ENCODE data around the gene GPR176.

Gene GPR176

DNA sequence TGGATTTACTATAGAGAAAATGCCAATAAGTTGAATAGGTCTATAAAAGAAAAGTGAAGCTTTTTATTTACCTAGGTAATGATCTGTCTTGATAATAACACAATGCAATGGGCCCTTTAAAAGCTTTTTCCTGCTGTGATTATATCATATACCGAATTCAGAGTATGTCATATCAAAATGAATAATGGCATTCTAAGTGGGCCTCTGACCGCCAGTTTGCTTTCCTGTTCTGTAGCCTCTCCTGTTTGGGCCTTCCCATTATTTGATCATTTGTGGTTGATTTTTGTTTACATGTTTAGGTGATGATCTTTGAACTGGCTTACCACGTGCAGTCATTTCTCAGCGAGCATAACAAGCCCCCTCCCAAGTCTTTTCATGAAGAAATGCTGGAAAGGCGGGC lies 28.8 kb upstream of the GPR176 start:
- H3K4me3 ChIP-seq (ENCODE audit: low read depth, low read length): no peak overlapping the region
- in situ Hi-C loops (cut with HindIII; ENCODE audit: low pct_ligation_motif_present, low sequenced_read_pairs): no loop called here
- peaks cover 63% of the 10 kb centered on the region for H3K36me3 ChIP-seq (replicated peaks)
- no peak for TF ChIP-seq CTCF (IDR thresholded peaks at IDR 0.05; ENCODE audit: low read depth, low read length, missing control alignments)
- no peak overlapping the region for H3K27ac ChIP-seq
- DNase-seq: no peak
- no peaks in the 10 kb centered on the region for H3K27me3 ChIP-seq (replicated peaks)

- peaks cover 57% of the 10 kb centered on the region for H3K36me3 ChIP-seq (replicated peaks)
- no peak for DNase-seq
- in situ Hi-C loops (cut with HindIII; ENCODE audit: low pct_ligation_motif_present, low sequenced_read_pairs): no loop called here
- H3K27me3 ChIP-seq (replicated peaks): no peaks in the 10 kb centered on the region
- no peak overlapping the region for H3K27ac ChIP-seq
- no peak for TF ChIP-seq CTCF (IDR thresholded peaks at IDR 0.05; ENCODE audit: low read depth, low read length, missing control alignments)
- H3K4me3 ChIP-seq (ENCODE audit: low read depth, low read length): no peak overlapping the region
Measured at GRCh38 chr15:39947401-39948197, 27.5 kb upstream of the GPR176 start.

DNA sequence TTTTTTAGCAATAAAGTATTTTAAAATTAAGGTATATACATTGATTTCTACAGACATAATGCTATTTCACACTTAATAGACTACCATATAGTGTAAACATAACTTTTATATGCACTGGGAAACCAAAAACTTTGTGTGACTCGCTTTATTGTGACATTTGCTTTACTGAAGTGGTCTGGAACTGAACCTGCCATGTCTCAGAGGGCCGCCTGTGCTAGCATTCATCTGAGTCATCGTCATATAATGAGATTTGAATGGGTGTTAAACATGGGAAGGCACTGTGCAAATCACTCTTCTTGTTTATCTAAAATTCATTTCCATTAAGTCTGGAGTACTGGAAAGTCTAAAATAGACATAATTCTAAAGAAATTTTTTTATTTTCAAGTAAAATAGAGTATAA lies 26.8 kb upstream of the GPR176 start:
- DNase-seq: peak; percentile 37
- H3K27ac ChIP-seq: no peak overlapping the region
- in situ Hi-C loops (cut with HindIII; ENCODE audit: low pct_ligation_motif_present, low sequenced_read_pairs): no loop called here
- no peak overlapping the region for H3K4me3 ChIP-seq (ENCODE audit: low read depth, low read length)
- peaks cover 57% of the 10 kb centered on the region for H3K36me3 ChIP-seq (replicated peaks)
- H3K27me3 ChIP-seq (replicated peaks): no peaks in the 10 kb centered on the region
- TF ChIP-seq CTCF (IDR thresholded peaks at IDR 0.05; ENCODE audit: low read depth, low read length, missing control alignments): no peak

DNA sequence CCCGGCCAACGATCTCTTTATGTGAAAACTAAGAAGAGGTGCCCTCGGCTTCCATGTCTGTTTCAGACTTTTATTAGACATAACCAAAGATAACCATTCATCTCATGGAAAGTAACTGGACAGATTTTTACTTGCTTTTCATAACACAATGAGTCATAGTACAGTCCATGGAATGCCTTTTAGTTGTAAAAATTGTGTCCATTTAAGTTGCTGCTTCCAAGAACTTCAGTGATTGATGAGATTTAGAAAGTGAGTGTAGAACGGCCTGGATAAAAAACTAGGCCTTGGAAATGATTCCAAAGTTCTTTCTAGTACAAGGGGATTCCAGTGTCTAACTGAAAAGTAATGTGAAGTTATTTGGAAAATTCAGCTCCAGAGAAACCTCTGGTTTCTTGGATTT lies 24.7 kb upstream of the GPR176 start:
- H3K27ac ChIP-seq: no peak overlapping the region
- H3K4me3 ChIP-seq (ENCODE audit: low read depth, low read length): no peak overlapping the region
- in situ Hi-C loops (cut with HindIII; ENCODE audit: low pct_ligation_motif_present, low sequenced_read_pairs): no loop called here
- H3K27me3 ChIP-seq (replicated peaks): no peaks in the 10 kb centered on the region
- H3K36me3 ChIP-seq (replicated peaks): peaks cover 52% of the 10 kb centered on the region
- DNase-seq: no peak
- no peak for TF ChIP-seq CTCF (IDR thresholded peaks at IDR 0.05; ENCODE audit: low read depth, low read length, missing control alignments)

GRCh38 chr15:39942753-39943150 lies 22.7 kb upstream of the GPR176 start:
- Histone ChIP-seq H3K4me3 (ENCODE audit: low read depth, low read length) (no peak overlapping the region), H3K36me3 (replicated peaks) (peaks cover 44% of the 10 kb centered on the region), H3K27me3 (replicated peaks) (no peaks in the 10 kb centered on the region), H3K27ac (no peak overlapping the region)
- DNase-seq: no peak
- in situ Hi-C loops (cut with HindIII; ENCODE audit: low pct_ligation_motif_present, low sequenced_read_pairs): no loop called here
- no peak for TF ChIP-seq CTCF (IDR thresholded peaks at IDR 0.05; ENCODE audit: low read depth, low read length, missing control alignments)

Data from brain microvascular endothelial cell (primary cell).